GM18505 (cell line): ENCODE data around the gene KYNU.

Experiments
- ATAC-seq: cut with Tn5 transposase; IDR thresholded peaks from one replicate; pipeline ENCODE4 v1.9.1; 2021; ENCODE audit not compliant: unreplicated experiment
- POLR2A ChIP-seq: IDR thresholded peaks from 4 replicates; pipeline ENCODE4 v1.6.1; 2011; ENCODE audit warnings: borderline replicate concordance; ENCODE audit not compliant: insufficient read depth, insufficient read length; ENCODE audit errors: extremely low read depth

Gene KYNU

GRCh38 chr2:142951190-142952007 lies 73.9 kb downstream of the KYNU start:
- TF ChIP-seq POLR2A: no peak
- ATAC-seq: no peak

- no peak for TF ChIP-seq POLR2A
- no peak for ATAC-seq
Measured at GRCh38 chr2:142952018-142952417, 74.6 kb downstream of the KYNU start.

GRCh38 chr2:142952793-142953494 lies 75.5 kb downstream of the KYNU start:
- TF ChIP-seq POLR2A: no peak
- ATAC-seq: no peak

GRCh38 chr2:142954493-142954892 lies 77.0 kb downstream of the KYNU start:
- no peak for ATAC-seq
- TF ChIP-seq POLR2A: no peak

- ATAC-seq: no peak
- TF ChIP-seq POLR2A: no peak
Measured at GRCh38 chr2:142957144-142957543, 79.7 kb downstream of the KYNU start.

- TF ChIP-seq POLR2A: no peak
Measured at GRCh38 chr2:142961202-142961601, 83.7 kb downstream of the KYNU start.

GRCh38 chr2:142965443-142965842 lies 88.0 kb downstream of the KYNU start:
- no peak for ATAC-seq

More at GRCh38 chr2:142961202-142961601, 83.7 kb downstream of the KYNU start:
- ATAC-seq: no peak

GRCh38 chr2:142966284-142966683 lies 88.8 kb downstream of the KYNU start:
- TF ChIP-seq POLR2A: no peak
- no peak for ATAC-seq

More at GRCh38 chr2:142965443-142965842, 88.0 kb downstream of the KYNU start:
- no peak for TF ChIP-seq POLR2A

GRCh38 chr2:142967060-142967459 lies 89.6 kb downstream of the KYNU start:
- no peak for ATAC-seq
- TF ChIP-seq POLR2A: no peak

GRCh38 chr2:142973160-142973821 lies 95.8 kb downstream of the KYNU start:
- TF ChIP-seq POLR2A: no peak
- no peak for ATAC-seq

GRCh38 chr2:142973822-142974207 lies 96.4 kb downstream of the KYNU start:
- no peak for ATAC-seq
- no peak for TF ChIP-seq POLR2A

- ATAC-seq: no peak
- no peak for TF ChIP-seq POLR2A
Measured at GRCh38 chr2:142974288-142975024, 97.0 kb downstream of the KYNU start.

- no peak for ATAC-seq
- no peak for TF ChIP-seq POLR2A
Measured at GRCh38 chr2:142975239-142975638, 97.8 kb downstream of the KYNU start.

- peak; percentile 37 for ATAC-seq
- no peak for TF ChIP-seq POLR2A
Measured at GRCh38 chr2:142980246-142981068, 103.0 kb downstream of the KYNU start.
